ENCODE data around the gene MFNG.

MFNG gene

DNA sequence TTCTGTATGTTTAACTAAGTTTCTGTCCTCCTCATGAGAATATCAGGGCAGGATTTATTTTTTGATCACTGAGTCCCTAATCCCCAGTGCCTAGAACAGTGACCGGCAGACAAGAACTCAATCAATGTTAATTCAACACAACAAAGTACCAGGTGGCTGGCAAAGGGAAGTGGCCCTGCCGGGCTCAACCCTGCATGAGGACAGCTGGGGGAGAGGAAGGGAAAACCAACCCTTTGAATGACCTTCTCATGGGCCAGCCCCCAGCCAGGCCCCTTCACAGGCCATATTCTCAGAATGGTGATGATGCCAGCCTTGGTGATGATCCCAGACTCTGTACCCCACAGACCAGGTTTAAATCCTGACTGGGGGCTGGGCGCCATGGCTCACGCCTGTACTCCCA lies 1.4 kb upstream of the MFNG start:
- no peak overlapping the region for H3K4me3 ChIP-seq (replicated peaks; ENCODE audit: low read depth, low read length)
- no peaks in the 10 kb centered on the region for H3K36me3 ChIP-seq (ENCODE audit: control insufficient read depth, insufficient read depth, low read length)
- TF ChIP-seq, protein P1, sequence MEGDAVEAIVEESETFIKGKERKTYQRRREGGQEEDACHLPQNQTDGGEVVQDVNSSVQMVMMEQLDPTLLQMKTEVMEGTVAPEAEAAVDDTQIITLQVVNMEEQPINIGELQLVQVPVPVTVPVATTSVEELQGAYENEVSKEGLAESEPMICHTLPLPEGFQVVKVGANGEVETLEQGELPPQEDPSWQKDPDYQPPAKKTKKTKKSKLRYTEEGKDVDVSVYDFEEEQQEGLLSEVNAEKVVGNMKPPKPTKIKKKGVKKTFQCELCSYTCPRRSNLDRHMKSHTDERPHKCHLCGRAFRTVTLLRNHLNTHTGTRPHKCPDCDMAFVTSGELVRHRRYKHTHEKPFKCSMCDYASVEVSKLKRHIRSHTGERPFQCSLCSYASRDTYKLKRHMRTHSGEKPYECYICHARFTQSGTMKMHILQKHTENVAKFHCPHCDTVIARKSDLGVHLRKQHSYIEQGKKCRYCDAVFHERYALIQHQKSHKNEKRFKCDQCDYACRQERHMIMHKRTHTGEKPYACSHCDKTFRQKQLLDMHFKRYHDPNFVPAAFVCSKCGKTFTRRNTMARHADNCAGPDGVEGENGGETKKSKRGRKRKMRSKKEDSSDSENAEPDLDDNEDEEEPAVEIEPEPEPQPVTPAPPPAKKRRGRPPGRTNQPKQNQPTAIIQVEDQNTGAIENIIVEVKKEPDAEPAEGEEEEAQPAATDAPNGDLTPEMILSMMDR (IDR thresholded peaks at IDR 0.05; ENCODE audit: insufficient read depth, low read length, poor library complexity, severe bottlenecking) = no peak
- no peak for DNase-seq (ENCODE audit: extremely low read depth, insufficient read length)
- no peaks in the 10 kb centered on the region for H3K27me3 ChIP-seq (replicated peaks; ENCODE audit: control insufficient read depth, insufficient read depth, low read length)

DNA sequence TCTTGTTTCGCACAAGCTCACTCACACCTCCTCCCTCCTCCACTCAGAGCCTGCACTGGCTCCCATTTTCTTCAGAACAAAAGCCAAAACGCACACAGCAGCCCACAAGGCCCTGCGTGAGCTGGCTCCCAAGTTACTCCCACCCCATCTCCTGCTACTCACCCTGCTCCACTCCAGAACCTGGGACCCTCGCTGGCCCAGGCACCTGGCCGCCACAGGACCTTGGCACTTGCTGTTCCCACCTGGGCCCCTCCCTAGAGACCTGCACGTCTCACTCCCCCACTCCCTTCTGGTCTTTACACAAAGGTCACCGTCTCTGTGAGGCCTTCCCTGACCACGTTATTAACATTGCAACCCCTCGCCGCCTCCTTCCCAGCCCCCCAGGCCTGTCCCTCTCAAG lies 945 bp upstream of the MFNG start:
- Histone ChIP-seq H3K27me3 (replicated peaks; ENCODE audit: control insufficient read depth, insufficient read depth, low read length) (no peaks in the 10 kb centered on the region), H3K36me3 (ENCODE audit: control insufficient read depth, insufficient read depth, low read length) (no peaks in the 10 kb centered on the region), H3K4me3 (replicated peaks; ENCODE audit: low read depth, low read length) (no peak overlapping the region)
- no peak for DNase-seq (ENCODE audit: extremely low read depth, insufficient read length)
- TF ChIP-seq, protein P1 (IDR thresholded peaks at IDR 0.05; ENCODE audit: insufficient read depth, low read length, poor library complexity, severe bottlenecking) = no peak

DNA sequence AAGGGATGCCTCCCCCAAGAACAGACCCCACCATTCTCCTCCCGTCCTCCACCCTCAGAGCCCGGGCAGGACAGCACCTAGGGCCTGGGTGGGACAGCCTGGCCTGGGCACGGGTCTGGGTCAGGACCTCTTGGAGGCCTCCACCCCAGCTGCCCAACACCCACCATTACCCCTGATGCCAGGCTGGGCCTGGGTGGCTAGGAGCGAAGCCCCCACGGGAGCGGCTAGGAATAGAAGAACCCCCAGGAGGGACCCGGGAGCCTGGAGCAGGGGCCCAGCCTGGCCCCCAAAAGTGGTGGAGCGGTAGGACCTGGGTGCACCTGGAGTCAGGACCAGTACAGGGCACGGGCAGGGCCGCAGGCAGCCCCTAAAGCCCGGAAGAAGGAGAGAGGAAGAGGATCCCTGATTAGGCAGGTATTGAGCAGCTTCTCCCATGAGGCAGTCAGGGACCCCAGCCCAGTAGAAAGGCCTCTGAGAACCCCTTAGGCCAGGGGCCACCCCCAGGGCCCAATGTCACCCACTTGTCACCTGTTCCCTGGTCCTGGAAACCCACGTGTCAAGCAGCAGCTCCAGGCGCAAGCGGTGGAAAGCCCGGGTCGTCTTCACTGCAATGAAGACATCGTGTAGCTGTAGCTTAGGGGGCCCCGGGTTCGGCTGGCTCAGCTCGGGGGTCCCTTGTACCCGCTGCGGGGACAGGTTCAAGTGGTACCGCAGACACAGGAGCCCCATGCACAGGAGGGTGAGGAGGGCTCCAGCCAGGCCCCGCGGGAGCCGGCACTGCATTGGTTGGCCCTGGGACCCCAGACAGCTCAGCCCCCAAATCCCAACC lies 575 bp downstream of the MFNG start:
- Histone ChIP-seq H3K4me3 (replicated peaks; ENCODE audit: low read depth, low read length) (peak overlapping the region; percentile 85), H3K36me3 (ENCODE audit: control insufficient read depth, insufficient read depth, low read length) (peaks cover 5% of the 10 kb centered on the region), H3K27me3 (replicated peaks; ENCODE audit: control insufficient read depth, insufficient read depth, low read length) (no peaks in the 10 kb centered on the region)
- DNase-seq (ENCODE audit: extremely low read depth, insufficient read length) = peak; percentile 57
- TF ChIP-seq, protein P1 (IDR thresholded peaks at IDR 0.05; ENCODE audit: insufficient read depth, low read length, poor library complexity, severe bottlenecking) = no peak

DNA sequence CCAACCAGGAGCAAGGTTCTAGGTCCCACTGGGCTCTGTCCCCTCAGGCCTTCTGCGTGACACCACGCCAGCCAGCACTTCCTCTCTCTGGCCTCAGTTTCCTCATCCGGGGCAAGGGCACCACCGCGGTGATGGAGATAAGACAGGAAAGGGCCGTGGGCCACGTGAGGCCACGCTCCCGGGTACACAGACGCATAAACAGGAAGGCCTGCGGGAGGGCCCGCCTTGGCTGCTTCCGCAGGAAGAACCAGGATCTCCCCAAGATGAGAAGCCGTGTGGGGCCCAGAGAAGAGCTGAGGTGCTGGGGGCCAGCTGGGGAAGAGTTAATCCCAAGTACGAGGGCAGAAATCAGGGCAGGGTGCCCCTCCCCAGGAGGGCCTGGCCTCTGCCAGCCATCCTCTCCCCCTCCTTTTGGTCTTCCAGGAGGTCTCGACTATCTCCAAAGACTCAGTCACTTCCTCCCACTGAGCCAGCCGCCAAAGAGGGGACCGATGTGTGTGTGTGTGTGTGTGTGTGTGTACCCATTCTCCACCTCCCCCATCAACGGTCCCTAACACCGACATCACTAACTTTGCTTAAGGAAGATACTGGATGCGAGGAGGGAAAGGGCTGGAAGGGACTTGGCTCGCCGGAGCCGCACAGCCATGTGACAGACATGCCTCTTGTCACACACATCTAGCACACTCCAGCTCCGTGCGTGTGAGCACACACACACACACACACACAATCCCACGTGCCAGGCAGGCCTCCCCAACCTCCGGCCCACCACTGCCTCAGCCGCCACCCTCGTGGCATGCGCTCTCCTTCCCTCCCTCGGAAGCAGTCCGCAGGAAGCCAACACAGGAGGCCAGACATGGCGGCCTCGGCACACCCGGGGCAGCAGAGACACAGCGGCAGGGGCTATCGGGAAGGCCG lies 1.4 kb downstream of the MFNG start:
- TF ChIP-seq, protein P1 (IDR thresholded peaks at IDR 0.05; ENCODE audit: insufficient read depth, low read length, poor library complexity, severe bottlenecking) = no peak
- Histone ChIP-seq H3K36me3 (ENCODE audit: control insufficient read depth, insufficient read depth, low read length) (peaks cover 11% of the 10 kb centered on the region), H3K27me3 (replicated peaks; ENCODE audit: control insufficient read depth, insufficient read depth, low read length) (no peaks in the 10 kb centered on the region), H3K4me3 (replicated peaks; ENCODE audit: low read depth, low read length) (peak overlapping the region; percentile 85)
- DNase-seq (ENCODE audit: extremely low read depth, insufficient read length) = peak; percentile 85

DNA sequence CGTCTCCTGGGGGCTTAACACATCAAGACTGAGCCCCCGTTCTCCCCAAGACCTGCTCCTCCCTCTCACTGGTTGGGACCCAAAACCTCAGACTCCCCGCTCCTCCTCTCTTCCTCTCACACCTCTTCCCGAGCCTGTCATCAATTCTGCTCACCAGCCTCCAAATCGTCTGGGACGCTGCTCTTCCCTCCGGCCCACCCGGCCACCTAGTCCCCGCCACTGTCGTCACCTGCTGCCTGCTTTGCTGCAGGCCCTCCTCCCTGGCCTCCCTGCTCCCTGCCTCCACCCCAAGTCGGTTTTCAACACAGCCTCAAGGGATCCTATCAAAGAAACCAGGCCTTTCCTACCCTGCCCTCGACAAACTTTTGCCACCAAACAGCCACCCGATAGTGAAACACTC lies 3.1 kb downstream of the MFNG start:
- no peaks in the 10 kb centered on the region for H3K27me3 ChIP-seq (replicated peaks; ENCODE audit: control insufficient read depth, insufficient read depth, low read length)
- H3K36me3 ChIP-seq (ENCODE audit: control insufficient read depth, insufficient read depth, low read length) = peaks cover 18% of the 10 kb centered on the region
- no peak overlapping the region; the same call in 1 of the 2 replicates for H3K4me3 ChIP-seq (replicated peaks; ENCODE audit: low read depth, low read length)
- DNase-seq (ENCODE audit: extremely low read depth, insufficient read length) = no peak
- TF ChIP-seq, protein P1 (IDR thresholded peaks at IDR 0.05; ENCODE audit: insufficient read depth, low read length, poor library complexity, severe bottlenecking) = no peak

All from GM06990 (cell line).